Endothelial cell of umbilical vein (primary cell): ENCODE data around the gene FSTL4.

ENCODE experiments used
- CTCF ChIP-seq, 2 donors: IDR thresholded peaks; 1 replicate in 1 of 2; 2 replicates in 1 of 2; pipeline ENCODE4 v1.5.1; 2011; ENCODE audit warnings: low read length in 2 of 2, mild to moderate bottlenecking in 2 of 2, moderate library complexity in 2 of 2, control low read depth in 1 of 2, inconsistent platforms in 1 of 2, low read depth in 1 of 2; ENCODE audit not compliant: insufficient read depth in 1 of 2; ENCODE audit errors: extremely low read depth in 1 of 2
- EZH2 ChIP-seq: IDR thresholded peaks from 2 replicates; pipeline ENCODE4 v1.6.1; 2012; ENCODE audit warnings: borderline replicate concordance, low read depth, mild to moderate bottlenecking, moderate library complexity, low read length, inconsistent platforms; ENCODE audit not compliant: severe bottlenecking
- JUN ChIP-seq: IDR thresholded peaks from 2 replicates; pipeline ENCODE4 v1.6.1; 2011; ENCODE audit warnings: borderline replicate concordance, low read depth; ENCODE audit not compliant: insufficient read length, insufficient read depth
- MYC ChIP-seq: IDR thresholded peaks from one replicate; pipeline ENCODE4 v1.6.1; 2011; ENCODE audit warnings: mild to moderate bottlenecking, low read depth, low read length
- POLR2A ChIP-seq: IDR thresholded peaks from 2 replicates; pipeline ENCODE4 v1.6.1; 2012; ENCODE audit warnings: low read depth, mild to moderate bottlenecking, control low read depth, low read length
- POLR2AphosphoS5 ChIP-seq: IDR thresholded peaks from 2 replicates; pipeline ENCODE4 v1.6.1; 2012; ENCODE audit warnings: low read depth, mild to moderate bottlenecking, control low read depth, low read length, moderate library complexity; ENCODE audit not compliant: insufficient read depth

GRCh38 chr5:133246053-133246370, 366.3 kb downstream of the FSTL4 start:
- TF ChIP-seq CTCF (IDR thresholded peaks at IDR 0.05; ENCODE audit: extremely low read depth in 1 of 2, insufficient read depth in 1 of 2, low read depth in 1 of 2, low read length in 2 of 2) (no peak), POLR2AphosphoS5 (no peak), JUN (no peak), POLR2A (no peak), MYC (no peak), EZH2 (no peak)
